Measurements from ENCODE around the gene KHSRP.

GRCh38 chr19:6378041-6378440 is 46.6 kb downstream of the KHSRP start:
- TF ChIP-seq CTCF (IDR thresholded peaks at IDR 0.05), result no peak
- peak in 1 of 2 donors; percentile 29 for TF ChIP-seq POLR2A (IDR thresholded peaks at IDR 0.05)

Data from thyroid gland (tissue), 4 donors.